Measurements from ENCODE around the gene TDRD9. TPM values are rescaled to one million over a fixed set of nuclear protein-coding genes. Genes with fewer than 3 reads are reported as not detected.

TDRD9 gene
- total and polyA plus RNA-seq, 7 experiments from 2014 or later, result 0.16 to 6.4 (median 0.43) TPM; not detected in 1

GRCh38 chr14:104099096-104100041 is 171.1 kb downstream of the TDRD9 start:
- peaks cover 0 to 3% (median 2%) of the 10 kb centered on the region in 7 donors for H3K4me1 Mint-ChIP-seq
- peak in 1 of 9 donors; percentile 5 for DNase-seq
- no peaks in the 10 kb centered on the region for H3K27me3 ChIP-seq (ENCODE audit: control insufficient read depth in 2 of 2, insufficient read depth in 2 of 2, low read length in 2 of 2)
- H3K36me3 ChIP-seq (ENCODE audit: control insufficient read depth in 2 of 3, insufficient read depth in 3 of 3, low read length in 3 of 3), result no peaks in the 10 kb centered on the region
- no peaks in the 10 kb centered on the region for H3K27me3 Mint-ChIP-seq
- H3K27ac Mint-ChIP-seq, result no peak overlapping the region
- no peak overlapping the region for H3K27ac ChIP-seq (ENCODE audit: low read depth, low read length)
- H3K9me3 ChIP-seq (ENCODE audit: control insufficient read depth in 2 of 3, low read length in 3 of 3), result no peaks in the 10 kb centered on the region
- H3K4me3 ChIP-seq (ENCODE audit: low read length), result no peak overlapping the region
- CTCF ChIA-PET, result no interaction called here
- no peaks in the 10 kb centered on the region for H3K36me3 Mint-ChIP-seq
- intact Hi-C loops (cut with micrococcal nuclease), result no loop called here
- no peak overlapping the region for H3K4me3 Mint-ChIP-seq
- ATAC-seq, result no peak
- no peaks in the 10 kb centered on the region for H3K9me3 Mint-ChIP-seq
- POLR2A ChIA-PET, result no interaction called here
- peaks cover 0 to 5% of the 10 kb centered on the region in 2 donors for H3K4me1 ChIP-seq (ENCODE audit: control insufficient read depth in 2 of 2, insufficient read depth in 2 of 2, low read length in 2 of 2)

- ATAC-seq (no peak), DNase-seq (peak in 1 of 9 donors; percentile 6)
- Histone ChIP-seq H3K27me3 (ENCODE audit: control insufficient read depth in 2 of 2, insufficient read depth in 2 of 2, low read length in 2 of 2) (no peaks in the 10 kb centered on the region), H3K36me3 (ENCODE audit: control insufficient read depth in 2 of 3, insufficient read depth in 3 of 3, low read length in 3 of 3) (no peaks in the 10 kb centered on the region), H3K27ac (ENCODE audit: low read depth, low read length) (no peak overlapping the region), H3K4me1 (ENCODE audit: control insufficient read depth in 2 of 2, insufficient read depth in 2 of 2, low read length in 2 of 2) (no peaks in the 10 kb centered on the region), H3K4me3 (ENCODE audit: low read length) (no peak overlapping the region), H3K9me3 (ENCODE audit: control insufficient read depth in 2 of 3, low read length in 3 of 3) (no peaks in the 10 kb centered on the region)
- no peaks in the 10 kb centered on the region for H3K27me3 Mint-ChIP-seq
- no peak overlapping the region for H3K4me3 Mint-ChIP-seq
- no peak overlapping the region for H3K27ac Mint-ChIP-seq
- no peaks in the 10 kb centered on the region for H3K4me1 Mint-ChIP-seq
- POLR2A ChIA-PET, result no interaction called here
- H3K36me3 Mint-ChIP-seq, result no peaks in the 10 kb centered on the region
- CTCF ChIA-PET, result no interaction called here
- intact Hi-C loops (cut with micrococcal nuclease), result no loop called here
- H3K9me3 Mint-ChIP-seq, result no peaks in the 10 kb centered on the region
These were observed 172.2 kb downstream of the TDRD9 start for GRCh38 chr14:104100171-104101085.

- Mint-ChIP-seq H3K4me1 (no peaks in the 10 kb centered on the region), H3K36me3 (no peaks in the 10 kb centered on the region), H3K9me3 (no peaks in the 10 kb centered on the region), H3K4me3 (no peak overlapping the region), H3K27me3 (no peaks in the 10 kb centered on the region), H3K27ac (no peak overlapping the region)
- intact Hi-C loops (cut with micrococcal nuclease), result no loop called here
- Histone ChIP-seq H3K27me3 (ENCODE audit: control insufficient read depth in 2 of 2, insufficient read depth in 2 of 2, low read length in 2 of 2) (no peaks in the 10 kb centered on the region), H3K36me3 (ENCODE audit: control insufficient read depth in 2 of 3, insufficient read depth in 3 of 3, low read length in 3 of 3) (no peaks in the 10 kb centered on the region), H3K4me1 (ENCODE audit: control insufficient read depth in 2 of 2, insufficient read depth in 2 of 2, low read length in 2 of 2) (no peaks in the 10 kb centered on the region), H3K4me3 (ENCODE audit: low read length) (no peak overlapping the region), H3K9me3 (ENCODE audit: control insufficient read depth in 2 of 3, low read length in 3 of 3) (no peaks in the 10 kb centered on the region), H3K27ac (ENCODE audit: low read depth, low read length) (no peak overlapping the region)
- POLR2A ChIA-PET, result no interaction called here
- ATAC-seq (no peak), DNase-seq (peak in 1 of 9 donors; percentile 4)
- CTCF ChIA-PET, result no interaction called here
These were observed 172.9 kb downstream of the TDRD9 start for GRCh38 chr14:104101086-104101621.

- H3K4me3 Mint-ChIP-seq, result no peak overlapping the region
- H3K27ac Mint-ChIP-seq, result no peak overlapping the region
- POLR2A ChIA-PET, result no interaction called here
- H3K9me3 Mint-ChIP-seq, result no peaks in the 10 kb centered on the region
- no peaks in the 10 kb centered on the region for H3K36me3 ChIP-seq (ENCODE audit: control insufficient read depth in 2 of 3, insufficient read depth in 3 of 3, low read length in 3 of 3)
- no peak overlapping the region for H3K4me3 ChIP-seq (ENCODE audit: low read length)
- no peaks in the 10 kb centered on the region for H3K27me3 Mint-ChIP-seq
- CTCF ChIA-PET, result interaction anchor here (0.6 kb wide), 1 partner anchor 14 kb away, joined by 5 read pairs; no protein-coding TSS in a partner anchor
- H3K36me3 Mint-ChIP-seq, result no peaks in the 10 kb centered on the region
- H3K27ac ChIP-seq (ENCODE audit: low read depth, low read length), result no peak overlapping the region
- intact Hi-C loops (cut with micrococcal nuclease), result no loop called here
- H3K4me1 ChIP-seq (ENCODE audit: control insufficient read depth in 2 of 2, insufficient read depth in 2 of 2, low read length in 2 of 2), result no peaks in the 10 kb centered on the region
- H3K27me3 ChIP-seq (ENCODE audit: control insufficient read depth in 2 of 2, insufficient read depth in 2 of 2, low read length in 2 of 2), result no peaks in the 10 kb centered on the region
- no peaks in the 10 kb centered on the region for H3K4me1 Mint-ChIP-seq
- DNase-seq (peak in 1 of 9 donors; percentile 5), ATAC-seq (no peak)
- H3K9me3 ChIP-seq (ENCODE audit: control insufficient read depth in 2 of 3, low read length in 3 of 3), result no peaks in the 10 kb centered on the region
These were observed 173.5 kb downstream of the TDRD9 start for GRCh38 chr14:104101651-104102281.

Other genes with a start within 250 kb of the TDRD9 start
- gene XRCC3, start 213.0 kb upstream of the TDRD9 start, total RNA-seq, result 10 to 100 TPM in 4 of 5 experiments, 1 to 10 TPM in 1; 9.3 to 38.9 (median 15.9) TPM
- 1 to 10 TPM; 5.1 to 5.7 TPM for gene XRCC3, start 213.0 kb upstream of the TDRD9 start, polyA plus RNA-seq
- 10 to 100 TPM in 4 of 5 experiments, 1 to 10 TPM in 1; 5.8 to 19.0 (median 16.8) TPM for gene ZFYVE21, start 212.6 kb upstream of the TDRD9 start, total RNA-seq
- gene ZFYVE21, start 212.6 kb upstream of the TDRD9 start, polyA plus RNA-seq, result 10 to 100 TPM in 1 of 2 donors, 1 to 10 TPM in 1; 8.9 to 15.6 TPM
- gene PPP1R13B, start 80.9 kb upstream of the TDRD9 start, total RNA-seq, result 10 to 100 TPM; 10.8 to 26.8 (median 17.7) TPM
- gene PPP1R13B, start 80.9 kb upstream of the TDRD9 start, polyA plus RNA-seq, result 1 to 10 TPM; 3.3 to 3.9 TPM
- not detected for gene RD3L, start 14.1 kb downstream of the TDRD9 start, total RNA-seq
- gene RD3L, start 14.1 kb downstream of the TDRD9 start, polyA plus RNA-seq, result not detected
- gene ASPG, start 157.2 kb downstream of the TDRD9 start, total RNA-seq, result under 1 TPM in 2 of 5 experiments, not detected in 3; 0.11 to 0.38 TPM
- gene ASPG, start 157.2 kb downstream of the TDRD9 start, polyA plus RNA-seq, result not detected
- gene KIF26A, start 210.1 kb downstream of the TDRD9 start, total RNA-seq, result under 1 TPM in 3 of 5 experiments, not detected in 2; 0.13 to 0.53 (median 0.17) TPM
- gene KIF26A, start 210.1 kb downstream of the TDRD9 start, polyA plus RNA-seq, result not detected

All from naive thymus-derived CD4-positive, alpha-beta T cell (primary cell).